GM12878 (cell line): ENCODE results near the gene NPR1. TPM values are rescaled to one million over a fixed set of nuclear protein-coding genes. Genes with fewer than 3 reads are reported as not detected.

ENCODE experiments used
- ATAC-seq: fragments of 200-7000 bp; cut with Tn5 transposase; 3 replicates; pipeline ENCODE4 v1.9.1; 2020; ENCODE audit warnings: mild to moderate bottlenecking, moderate library complexity
- BruUV-seq: library from RNA; stranded (reverse); fragments of 400-500 nt; replicated peaks from 2 replicates; lab custom pipeline; 2021; lab: Mats Ljungman, UMichigan
- CTCF ChIA-PET: fragments of 300-600 bp; sonication (Branson Sonifier 250); formaldehyde crosslinking; extraction: SDS; loops from one replicate; lab custom pipeline; 2021; ENCODE audit warnings: inconsistent platforms; lab: Yijun Ruan, JAX
- POLR2A ChIA-PET: fragments of 350-600 bp; formaldehyde crosslinking; extraction: SDS; loops from one replicate; lab custom pipeline; 2021; ENCODE audit warnings: inconsistent platforms; lab: Charles Lee
- RAD21 ChIA-PET: fragments of 300-600 bp; sonication (Branson Sonifier 250); formaldehyde crosslinking; loops from one replicate; lab custom pipeline; 2023; ENCODE audit warnings: antibody characterized with exemption; ENCODE audit not compliant: unreplicated experiment; lab: Charles Lee
- SMC1A ChIA-PET: fragments of 300-600 bp; sonication (Branson Sonifier 250); formaldehyde crosslinking; loops from one replicate; lab custom pipeline; 2023; ENCODE audit not compliant: unreplicated experiment, uncharacterized antibody; lab: Charles Lee
- DNase-seq: peaks from one replicate; pipeline ENCODE4 v3.0.0-alpha.2; 2011; ENCODE audit warnings: low read depth, low spot score
- FAIRE-seq: peaks from 3 replicates; lab custom pipeline; 2011; peaks lifted over from hg19 to GRCh38; lab: Jason Lieb, UNC
- H2AFZ ChIP-seq: 2 replicates; pipeline ENCODE4 v1.6.0; 2011; ENCODE audit warnings: low read depth, low read length, control low read depth; ENCODE audit not compliant: control insufficient read depth
- H3K27ac ChIP-seq: 2 replicates; pipeline ENCODE4 v1.5.1; 2011; ENCODE audit warnings: control low read depth; ENCODE audit not compliant: control insufficient read depth, insufficient read depth
- H3K27me3 ChIP-seq, 2 experiments: replicated peaks in 1 of 2; 2 replicates each; pipeline versions ENCODE4 v1.6.0 to v1.6.1; 2011; ENCODE audit warnings: low read length in 1 of 2; ENCODE audit not compliant: control insufficient read depth in 2 of 2, insufficient read depth in 2 of 2
- H3K36me3 ChIP-seq, 2 experiments: 2 replicates each; pipeline ENCODE4 v1.5.1; 2011; ENCODE audit warnings: low read length in 1 of 2; ENCODE audit not compliant: control insufficient read depth in 2 of 2, insufficient read depth in 2 of 2
- H3K4me1 ChIP-seq: 2 replicates; pipeline ENCODE4 v1.6.1; 2011; ENCODE audit warnings: mild to moderate bottlenecking, low read length, moderate library complexity, mixed read lengths; ENCODE audit not compliant: control insufficient read depth, insufficient read depth
- H3K4me2 ChIP-seq: 2 replicates; pipeline ENCODE4 v1.6.0; 2011; ENCODE audit warnings: control low read depth; ENCODE audit not compliant: control insufficient read depth, insufficient read depth
- H3K4me3 ChIP-seq: fragments of 200-600 bp; sonication (generic); 2 replicates; pipeline ENCODE4 v1.5.1; 2016
- H3K79me2 ChIP-seq: 2 replicates; pipeline ENCODE4 v1.6.0; 2011; ENCODE audit warnings: low read length; ENCODE audit not compliant: control insufficient read depth, insufficient read depth
- H3K9ac ChIP-seq: 2 replicates; pipeline ENCODE4 v1.8.0; 2011; ENCODE audit warnings: low read length, control low read depth, mixed read lengths; ENCODE audit not compliant: control insufficient read depth, insufficient read depth
- H3K9me3 ChIP-seq: replicated peaks from 3 replicates; pipeline ENCODE4 v1.5.1; 2011; ENCODE audit warnings: mild to moderate bottlenecking, low read length; ENCODE audit not compliant: control insufficient read depth, insufficient read depth
- H4K20me1 ChIP-seq: 2 replicates; pipeline ENCODE4 v1.6.0; 2011; ENCODE audit not compliant: control insufficient read depth, insufficient read depth
- ATF7 ChIP-seq: fragments of 450-650 bp; IDR thresholded peaks from 2 replicates; pipeline ENCODE4 v1.6.1; 2016; ENCODE audit warnings: low read depth, mild to moderate bottlenecking
- CBX5 ChIP-seq: sonication (generic); IDR thresholded peaks from 2 replicates; pipeline ENCODE4 v1.6.1; 2016; ENCODE audit warnings: low read depth, moderate library complexity, mild to moderate bottlenecking, inconsistent platforms
- CREM ChIP-seq: IDR thresholded peaks from 2 replicates; pipeline ENCODE4 v1.6.1; 2014; ENCODE audit warnings: antibody characterized with exemption, low read depth
- DPF2 ChIP-seq: fragments of 450-650 bp; IDR thresholded peaks from 2 replicates; pipeline ENCODE4 v1.6.1; 2017; ENCODE audit warnings: mild to moderate bottlenecking
- HCFC1 ChIP-seq: fragments of 150-350 bp; IDR thresholded peaks from 2 replicates; pipeline ENCODE4 v1.6.1; 2014; ENCODE audit warnings: low read length
- HDGF ChIP-seq: fragments of 450-650 bp; IDR thresholded peaks from 2 replicates; pipeline ENCODE4 v1.6.1; 2016; ENCODE audit warnings: antibody characterized with exemption
- NFYB ChIP-seq: IDR thresholded peaks from 2 replicates; pipeline ENCODE4 v1.6.1; 2011; ENCODE audit warnings: low read depth, mild to moderate bottlenecking, low read length, improper control_type of control experiment, moderate library complexity; ENCODE audit not compliant: insufficient read depth
- POLR2A ChIP-seq: IDR thresholded peaks from 2 replicates; pipeline ENCODE4 v1.6.1; 2011; ENCODE audit warnings: low read depth, mild to moderate bottlenecking, low read length
- PRDM15 ChIP-seq: fragments of 450-650 bp; formaldehyde crosslinking; IDR thresholded peaks from 2 replicates; pipeline ENCODE4 v1.4.0; 2020; ENCODE audit warnings: mild to moderate bottlenecking, moderate library complexity
- RB1 ChIP-seq: fragments of 450-650 bp; formaldehyde crosslinking; IDR thresholded peaks from 2 replicates; pipeline ENCODE4 v1.6.1; 2017; ENCODE audit warnings: mild to moderate bottlenecking, borderline replicate concordance
- SPI1 ChIP-seq: IDR thresholded peaks from 2 replicates; pipeline ENCODE4 v1.6.1; 2011; ENCODE audit warnings: low read depth, mild to moderate bottlenecking, low read length, moderate library complexity, borderline replicate concordance; ENCODE audit not compliant: insufficient read depth
- SUZ12 ChIP-seq: fragments of 200-600 bp; sonication (generic); IDR thresholded peaks from one replicate; pipeline ENCODE4 v1.6.1; 2018; ENCODE audit warnings: antibody characterized with exemption, mild to moderate bottlenecking; ENCODE audit not compliant: unreplicated experiment
- WGBS: methylation state at CpG from one replicate; pipeline ENCODE4 v1.1.6; 2016; ENCODE audit warnings: low lambda C conversion rate; ENCODE audit not compliant: insufficient replicate concordance, insufficient coverage; ENCODE audit errors: missing lambda C conversion rate; 5-methylcytosine and 5-hydroxymethylcytosine counted together
- in situ Hi-C: fragments of 300-500 bp; cut with MboI; formaldehyde crosslinking; loops from 9 replicates; pipeline ENCODE4 v1.14.3; 2018; ENCODE audit warnings: mixed read lengths
- intact Hi-C: fragments of 100-400 bp; cut with micrococcal nuclease; formaldehyde crosslinking; loops from one replicate; pipeline ENCODE4 v1.14.2; 2022; ENCODE audit not compliant: unreplicated experiment
- polyA plus RNA-seq, 11 experiments: library from polyadenylated mRNA; depleted of rRNA in 4 of 11; unstranded in 6 of 11; stranded (reverse) in 5 of 11; fragments of >200 nt; fragmentation: Nextera tagmentation in 4 of 11; fragmentation: Illumina TruSeq in 1 of 11; extraction: Ambion mirVana in 4 of 11; extraction: Trizol in 1 of 11; gene quantifications; 1 replicate in 1 of 11; 2 replicates in 10 of 11; pipeline versions ENCODE4 v1.2.1 to v1.2.3, GENCODE V29; 2011 to 2016; ENCODE audit warnings: inconsistent platforms in 2 of 11, missing spikeins in 2 of 11, low read depth in 1 of 11
- total RNA-seq, 4 experiments: library from RNA; depleted of rRNA in 3 of 4; stranded (reverse); fragments of >200 nt in 3 of 4; fragmentation: Illumina TruSeq in 1 of 4; extraction: Trizol in 1 of 4; gene quantifications; 2 replicates each; pipeline versions ENCODE4 v1.2.1 to v1.2.3, GENCODE V29; 2013 to 2021
- TF ChIP-seq, protein P1 (sequence below): fragments of 450-650 bp; IDR thresholded peaks from 2 replicates; pipeline ENCODE4 v1.6.1; 2017; ENCODE audit warnings: mild to moderate bottlenecking

NPR1 gene
- total and polyA plus RNA-seq, 10 of the 15 experiments (the other 5 are each of a cell fraction or from before 2014, with no cell fraction given): 0.09 to 2.1 (median 0.28) TPM; not detected in 1

GRCh38 chr1:153629971-153630370, 48.5 kb upstream of the NPR1 start:
- Histone ChIP-seq H3K4me1 (peaks cover 14% of the 10 kb centered on the region), H3K27me3 (no peaks in the 10 kb centered on the region), H2AFZ (no peak overlapping the region), H3K9ac (no peak overlapping the region), H3K36me3 (no peaks in the 10 kb centered on the region), H3K79me2 (peaks cover 10% of the 10 kb centered on the region), H4K20me1 (no peaks in the 10 kb centered on the region), H3K4me2 (no peak overlapping the region), H3K4me3 (no peak overlapping the region), H3K27ac (no peak overlapping the region), H3K9me3 (no peaks in the 10 kb centered on the region)
- FAIRE-seq (no peak), DNase-seq (no peak), ATAC-seq (no peak)
- in situ Hi-C loops: no loop called here
- CTCF ChIA-PET: interaction anchor here (2.1 to 5.2 kb wide), 3 partner anchors 14 to 62 kb away, joined by 11 to 66 read pairs (median 12); partner anchors contain the start of genes S100A14 and S100A16
- POLR2A ChIA-PET: no interaction called here
- intact Hi-C loops: no loop called here
- RAD21 ChIA-PET: interaction anchor here (3.7 kb wide), 1 partner anchor 58 kb away, joined by 25 read pairs; no protein-coding TSS in a partner anchor
- TF ChIP-seq DPF2 (no peak), PRDM15 (CRISPR knock-in tag) (no peak)
- 85% methylated on average over 1 of the region's 1 CpG for WGBS
- SMC1A ChIA-PET: interaction anchor here (1.7 kb wide), 1 partner anchor 45 kb away, joined by 5 read pairs; no protein-coding TSS in a partner anchor
- no TSS peak for BruUV-seq

DNA sequence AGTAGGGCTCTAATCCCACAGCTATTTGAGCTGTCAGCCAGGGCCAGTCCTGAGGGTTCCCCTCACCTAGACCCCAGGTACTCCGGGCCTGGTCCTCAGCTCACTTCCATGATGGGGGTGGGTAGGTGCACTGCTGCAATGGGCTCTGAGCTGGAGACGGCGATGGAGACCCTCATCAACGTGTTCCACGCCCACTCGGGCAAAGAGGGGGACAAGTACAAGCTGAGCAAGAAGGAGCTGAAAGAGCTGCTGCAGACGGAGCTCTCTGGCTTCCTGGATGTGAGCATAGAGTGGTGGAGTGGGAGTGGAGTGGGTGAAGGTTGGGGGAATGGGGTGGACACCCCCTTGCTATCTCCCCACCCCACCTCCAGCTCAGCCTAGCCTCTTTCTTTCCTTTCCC, 48.1 kb upstream of the NPR1 start:
- intact Hi-C loops: no loop called here
- RAD21 ChIA-PET: no interaction called here
- TF ChIP-seq ATF7: no peak
- no peak for TF ChIP-seq RB1
- no peak for TF ChIP-seq NFYB
- TF ChIP-seq, protein P1, sequence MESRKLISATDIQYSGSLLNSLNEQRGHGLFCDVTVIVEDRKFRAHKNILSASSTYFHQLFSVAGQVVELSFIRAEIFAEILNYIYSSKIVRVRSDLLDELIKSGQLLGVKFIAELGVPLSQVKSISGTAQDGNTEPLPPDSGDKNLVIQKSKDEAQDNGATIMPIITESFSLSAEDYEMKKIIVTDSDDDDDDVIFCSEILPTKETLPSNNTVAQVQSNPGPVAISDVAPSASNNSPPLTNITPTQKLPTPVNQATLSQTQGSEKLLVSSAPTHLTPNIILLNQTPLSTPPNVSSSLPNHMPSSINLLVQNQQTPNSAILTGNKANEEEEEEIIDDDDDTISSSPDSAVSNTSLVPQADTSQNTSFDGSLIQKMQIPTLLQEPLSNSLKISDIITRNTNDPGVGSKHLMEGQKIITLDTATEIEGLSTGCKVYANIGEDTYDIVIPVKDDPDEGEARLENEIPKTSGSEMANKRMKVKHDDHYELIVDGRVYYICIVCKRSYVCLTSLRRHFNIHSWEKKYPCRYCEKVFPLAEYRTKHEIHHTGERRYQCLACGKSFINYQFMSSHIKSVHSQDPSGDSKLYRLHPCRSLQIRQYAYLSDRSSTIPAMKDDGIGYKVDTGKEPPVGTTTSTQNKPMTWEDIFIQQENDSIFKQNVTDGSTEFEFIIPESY: no peak
- TF ChIP-seq HDGF: no peak
- no peak for TF ChIP-seq POLR2A
- no peak for TF ChIP-seq HCFC1
- TF ChIP-seq CREM: no peak
- no peak for TF ChIP-seq SUZ12
- no peak for TF ChIP-seq SPI1
- TF ChIP-seq CBX5: no peak

More for the DNA sequence above, 48.1 kb upstream of the NPR1 start:
- ChIA-PET POLR2A (no interaction called here), SMC1A (no interaction called here), CTCF (interaction anchor here (2.1 to 5.2 kb wide), 3 partner anchors 14 to 62 kb away, joined by 11 to 66 read pairs (median 12); partner anchors contain the start of genes S100A14 and S100A16)
- Histone ChIP-seq H3K4me1 (peaks cover 14% of the 10 kb centered on the region), H3K27me3 (no peaks in the 10 kb centered on the region), H3K27ac (no peak overlapping the region), H3K4me2 (no peak overlapping the region), H3K9me3 (no peaks in the 10 kb centered on the region), H3K79me2 (peaks cover 14% of the 10 kb centered on the region), H3K36me3 (0 out of 4 replicates have a peak, but pooled peaks cover 0 to under 1% of the 10 kb centered on the region in 2 experiments), H4K20me1 (no peaks in the 10 kb centered on the region), H2AFZ (no peak overlapping the region), H3K4me3 (no peak overlapping the region), H3K9ac (no peak overlapping the region)
- 80% methylated on average over 7 of the region's 7 CpGs for WGBS
- in situ Hi-C loops: no loop called here
- DNase-seq (no peak), ATAC-seq (no peak), FAIRE-seq (no peak)
- no TSS peak for BruUV-seq
